Measurements from ENCODE around the gene SIRPG. TPM values are rescaled to one million over a fixed set of nuclear protein-coding genes. Genes with fewer than 3 reads are reported as not detected.

SIRPG gene
- total and polyA plus RNA-seq, 10 donors: 5.1 to 13.6 (median 9.0) TPM

GRCh38 chr20:1619861-1620444, 37.6 kb downstream of the SIRPG start, which contains the start of gene SIRPB1:
TSS of gene SIRPB1 (minus strand) at chr20:1620009. CDS start at chr20:1619944, 65 bp downstream.
- 17 to 34% (median 25%) methylated on average over 5 of the region's 5 CpGs for WGBS, 5 donors
- H3K27ac ChIP-seq: peak within 1 kb of the TSS; percentile 39 to 95 (median 91)
- peak in 2 of 3 donors; percentile 49 to 78 for TF ChIP-seq POLR2AphosphoS5 (IDR thresholded peaks at IDR 0.05)
- TF ChIP-seq CTCF (IDR thresholded peaks at IDR 0.05 in 8 of 11, conservative IDR thresholded peaks at IDR 0.05 in 3 of 11): no peak
- no peak for TF ChIP-seq POLR2A (IDR thresholded peaks at IDR 0.05)
- intact Hi-C loops (cut with DNase I; ENCODE audit: low total_unique reads): no loop called here
- H3K4me1 ChIP-seq: peaks cover 20 to 94% (median 70%) of the 10 kb centered on the region in 6 donors
- H3K36me3 ChIP-seq: no peaks in the 10 kb centered on the region
- H3K27me3 ChIP-seq (replicated peaks in 1 of 7): no peaks in the 10 kb centered on the region
- peaks cover 0 to 10% (median 6%) of the 10 kb centered on the region in 8 donors for H3K9me3 ChIP-seq
- DNase-seq: peak; percentile 79
- peak within 1 kb of the TSS in 7 of 8 donors; percentile 4 to 57 (median 22) for H3K4me3 ChIP-seq

DNA sequence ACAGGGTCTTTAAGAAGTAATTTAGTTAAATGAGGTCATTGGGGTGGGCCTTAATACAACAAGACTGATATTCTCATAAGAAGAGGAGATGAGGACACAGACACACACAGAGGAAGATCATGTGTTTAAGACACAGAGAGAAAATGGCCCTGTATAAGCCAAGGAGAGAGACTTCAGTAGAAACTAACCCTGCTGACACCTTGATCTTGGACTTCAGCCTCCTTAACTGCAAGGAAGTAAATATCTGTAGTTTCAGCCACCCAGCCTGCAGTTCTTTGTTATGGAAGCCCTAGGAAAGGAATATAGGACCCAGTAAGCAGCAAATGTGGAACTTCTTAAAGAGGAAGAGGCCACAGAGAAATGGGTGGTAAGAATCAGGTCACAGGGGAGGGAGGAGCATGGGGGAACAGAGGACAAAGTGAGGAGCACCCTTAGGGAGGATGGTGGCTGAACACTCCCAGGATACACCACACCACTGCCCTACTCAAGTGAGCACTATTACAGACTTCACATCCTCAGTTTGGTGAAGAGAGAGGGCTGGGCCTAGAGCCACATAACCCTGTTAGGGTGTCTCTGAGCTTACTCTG, 38.5 kb downstream of the SIRPG start:
- TF ChIP-seq CTCF (IDR thresholded peaks at IDR 0.05 in 8 of 11, conservative IDR thresholded peaks at IDR 0.05 in 3 of 11) (no peak), POLR2AphosphoS5 (IDR thresholded peaks at IDR 0.05) (no peak), POLR2A (IDR thresholded peaks at IDR 0.05) (no peak)
- Histone ChIP-seq H3K27ac (peak overlapping the region in 7 of 8 donors; percentile 82 to 95 (median 92)), H3K4me1 (peaks cover 20 to 84% (median 64%) of the 10 kb centered on the region in 6 donors), H3K4me3 (peak overlapping the region in 7 of 8 donors; percentile 4 to 57 (median 22)), H3K27me3 (replicated peaks in 1 of 7) (no peaks in the 10 kb centered on the region), H3K36me3 (no peaks in the 10 kb centered on the region), H3K9me3 (peaks cover 0 to 10% (median 6%) of the 10 kb centered on the region in 8 donors)
- DNase-seq: no peak
- intact Hi-C loops (cut with DNase I; ENCODE audit: low total_unique reads): no loop called here

- DNase-seq: peak; percentile 71
- H3K4me3 ChIP-seq: peak overlapping the region in 5 of 8 donors; percentile 0 to 57 (median 29)
Observed at GRCh38 chr20:1618479-1618878, 39.1 kb downstream of the SIRPG start.

More at GRCh38 chr20:1618479-1618878, 39.1 kb downstream of the SIRPG start:
- intact Hi-C loops (cut with DNase I; ENCODE audit: low total_unique reads): no loop called here
- peaks cover 0 to 10% (median 6%) of the 10 kb centered on the region in 8 donors for H3K9me3 ChIP-seq
- no peaks in the 10 kb centered on the region for H3K27me3 ChIP-seq (replicated peaks in 1 of 7)
- H3K27ac ChIP-seq: peak overlapping the region in 7 of 8 donors; percentile 82 to 95 (median 92)
- peaks cover 20 to 79% (median 58%) of the 10 kb centered on the region in 6 donors for H3K4me1 ChIP-seq
- no peaks in the 10 kb centered on the region for H3K36me3 ChIP-seq
- TF ChIP-seq POLR2AphosphoS5 (IDR thresholded peaks at IDR 0.05) (no peak), POLR2A (IDR thresholded peaks at IDR 0.05) (no peak), CTCF (IDR thresholded peaks at IDR 0.05 in 8 of 11, conservative IDR thresholded peaks at IDR 0.05 in 3 of 11) (no peak)
